ENCODE results near the gene TAOK3. TPM values are rescaled to one million over a fixed set of nuclear protein-coding genes. Genes with fewer than 3 reads are reported as not detected.

TAOK3 gene
- total RNA-seq, 1 donor, result 34.5 TPM

- no peak for DNase-seq (ENCODE audit: low read depth)
- TF ChIP-seq CTCF (IDR thresholded peaks at IDR 0.05; ENCODE audit: insufficient read depth, low read depth, low read length), result no peak
- H3K4me3 ChIP-seq (ENCODE audit: low read depth, low read length), result peak overlapping the region; percentile 77
Measured at GRCh38 chr12:118373616-118374015, 909 bp upstream of the TAOK3 start.

- no peak for TF ChIP-seq CTCF (IDR thresholded peaks at IDR 0.05; ENCODE audit: insufficient read depth, low read depth, low read length)
- no peak for DNase-seq (ENCODE audit: low read depth)
- H3K4me3 ChIP-seq (ENCODE audit: low read depth, low read length), result peak overlapping the region; percentile 89
Measured at GRCh38 chr12:118371321-118372282, 1.1 kb downstream of the TAOK3 start.

GRCh38 chr12:118370601-118371000 is 2.1 kb downstream of the TAOK3 start:
- DNase-seq (ENCODE audit: low read depth), result no peak
- peak overlapping the region; percentile 89 for H3K4me3 ChIP-seq (ENCODE audit: low read depth, low read length)
- TF ChIP-seq CTCF (IDR thresholded peaks at IDR 0.05; ENCODE audit: insufficient read depth, low read depth, low read length), result no peak

GRCh38 chr12:118368821-118369220 is 3.9 kb downstream of the TAOK3 start:
- TF ChIP-seq CTCF (IDR thresholded peaks at IDR 0.05; ENCODE audit: insufficient read depth, low read depth, low read length), result no peak
- no peak for DNase-seq (ENCODE audit: low read depth)
- no peak overlapping the region for H3K4me3 ChIP-seq (ENCODE audit: low read depth, low read length)

GRCh38 chr12:118361889-118362288 is 10.8 kb downstream of the TAOK3 start:
- TF ChIP-seq CTCF (IDR thresholded peaks at IDR 0.05; ENCODE audit: insufficient read depth, low read depth, low read length), result no peak
- no peak for DNase-seq (ENCODE audit: low read depth)

GRCh38 chr12:118361092-118361404 is 11.7 kb downstream of the TAOK3 start:
- TF ChIP-seq CTCF (IDR thresholded peaks at IDR 0.05; ENCODE audit: insufficient read depth, low read depth, low read length), result no peak
- no peak for DNase-seq (ENCODE audit: low read depth)
- H3K4me3 ChIP-seq (ENCODE audit: low read depth, low read length), result no peak overlapping the region

More at GRCh38 chr12:118361889-118362288, 10.8 kb downstream of the TAOK3 start:
- H3K4me3 ChIP-seq (ENCODE audit: low read depth, low read length), result no peak overlapping the region
